HG02870 (cell line): Measurements from ENCODE around the gene RAP1A.
"Not testable (repeated sequence)": the region's sequence is repeated elsewhere in the genome, so short reads cannot be mapped to it uniquely, and the experiment has no call there.

Experiments used
- ATAC-seq: cut with Tn5 transposase; IDR thresholded peaks from one replicate; pipeline ENCODE4 v1.9.1; 2021; ENCODE audit warnings: mild to moderate bottlenecking, moderate library complexity; ENCODE audit not compliant: unreplicated experiment

Gene RAP1A

DNA sequence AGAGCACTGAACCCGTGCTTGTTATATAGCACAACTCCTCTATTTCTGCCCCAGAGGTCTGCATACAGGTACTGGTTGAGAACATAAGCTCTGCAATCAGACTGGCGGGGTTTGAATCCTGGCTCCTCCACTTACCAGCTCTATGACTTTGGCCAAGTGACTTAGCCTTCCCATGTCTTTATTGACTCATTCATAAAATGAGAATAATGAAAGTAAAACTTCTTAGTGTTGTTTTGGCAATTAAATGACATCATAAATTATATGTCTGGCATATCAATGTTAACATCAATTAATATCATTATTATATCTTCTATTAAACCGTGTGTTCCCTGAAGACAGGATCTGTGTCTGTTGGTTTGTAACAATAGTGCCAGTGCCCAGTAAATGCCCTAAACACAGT lies 115.3 kb downstream of the RAP1A start:
- no peak for ATAC-seq

DNA sequence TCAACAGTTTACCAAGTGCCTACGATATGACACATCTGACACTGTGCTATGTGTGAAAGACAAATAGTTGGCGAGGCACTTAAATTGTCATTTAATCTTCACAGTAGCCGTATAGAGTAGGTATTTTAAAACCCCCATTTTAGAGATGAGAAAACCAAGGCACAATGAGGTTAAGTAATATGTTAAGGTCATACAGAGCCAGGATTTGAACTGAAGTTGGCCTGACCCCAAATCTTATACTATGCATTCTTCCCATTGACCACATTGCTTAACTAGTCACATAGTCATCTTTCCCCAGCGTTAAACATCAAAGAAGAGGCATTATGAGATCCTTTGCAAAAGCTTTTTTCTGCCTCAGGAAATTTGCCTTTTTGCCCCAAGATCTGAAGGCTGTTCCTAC lies 115.7 kb downstream of the RAP1A start:
- no peak for ATAC-seq

DNA sequence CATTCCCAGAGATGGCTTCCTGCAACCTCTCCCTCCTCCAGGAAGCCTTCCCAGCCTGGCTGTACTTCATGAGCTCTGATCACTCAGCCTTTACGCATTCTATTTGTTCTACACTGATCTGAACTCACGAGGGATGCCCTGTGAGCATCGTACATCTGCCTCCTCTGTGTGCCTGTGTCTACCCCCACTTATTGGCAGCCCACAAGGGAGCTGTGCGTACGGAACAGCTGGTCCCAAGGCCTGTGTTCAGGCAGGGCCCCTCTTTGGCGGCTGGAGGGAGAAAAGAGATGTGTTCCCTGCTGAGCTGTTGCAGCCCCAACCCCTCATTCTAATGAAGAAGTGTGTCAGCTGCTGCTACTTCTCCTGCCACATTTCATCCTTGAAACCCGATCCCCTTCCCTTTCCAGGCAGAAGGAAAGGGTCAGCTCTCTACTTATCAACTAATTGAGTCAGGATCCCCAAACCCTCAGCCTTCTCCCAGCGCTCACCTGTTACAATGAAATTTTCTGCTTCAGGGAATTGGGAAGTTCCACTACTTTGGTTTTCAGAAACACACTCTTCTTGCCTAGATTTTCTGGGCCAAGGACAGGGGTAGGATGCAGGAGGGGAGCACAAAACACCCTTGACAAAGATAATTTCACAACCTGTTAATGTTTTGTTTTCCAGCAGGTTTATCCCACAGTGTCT lies 116.4 kb downstream of the RAP1A start:
- ATAC-seq: no peak

DNA sequence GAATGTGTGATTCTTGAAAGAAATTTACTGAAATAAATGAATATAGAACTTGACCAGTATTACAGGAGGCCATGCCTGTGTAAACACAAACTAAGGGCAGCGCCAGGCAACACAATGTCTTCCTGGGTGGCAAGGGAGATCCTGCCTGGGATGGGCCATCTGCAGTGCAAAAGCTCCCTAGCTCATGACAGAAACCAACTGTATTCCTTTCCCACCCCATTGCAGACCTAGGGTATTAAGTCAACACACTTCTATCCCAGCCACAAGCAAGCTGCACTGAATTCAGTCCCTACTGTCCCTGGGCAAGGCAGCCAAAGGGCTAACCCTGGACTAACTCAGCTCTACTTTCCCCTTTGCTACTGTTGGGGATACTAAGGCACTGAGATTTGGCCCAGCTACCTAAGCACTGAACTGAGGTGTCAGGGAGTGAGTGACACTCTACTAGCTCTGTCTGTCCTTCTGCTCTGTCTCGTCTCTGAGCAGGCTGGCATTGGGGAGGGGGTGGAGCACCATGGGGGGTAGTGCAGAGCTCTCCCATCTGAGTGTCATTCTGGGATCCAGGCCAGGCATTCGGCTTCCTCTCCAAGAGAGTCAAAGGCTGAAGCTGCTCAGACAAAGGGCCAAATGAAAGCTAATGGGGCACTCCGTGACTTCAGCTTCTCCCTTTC lies 117.1 kb downstream of the RAP1A start:
- ATAC-seq: no peak

DNA sequence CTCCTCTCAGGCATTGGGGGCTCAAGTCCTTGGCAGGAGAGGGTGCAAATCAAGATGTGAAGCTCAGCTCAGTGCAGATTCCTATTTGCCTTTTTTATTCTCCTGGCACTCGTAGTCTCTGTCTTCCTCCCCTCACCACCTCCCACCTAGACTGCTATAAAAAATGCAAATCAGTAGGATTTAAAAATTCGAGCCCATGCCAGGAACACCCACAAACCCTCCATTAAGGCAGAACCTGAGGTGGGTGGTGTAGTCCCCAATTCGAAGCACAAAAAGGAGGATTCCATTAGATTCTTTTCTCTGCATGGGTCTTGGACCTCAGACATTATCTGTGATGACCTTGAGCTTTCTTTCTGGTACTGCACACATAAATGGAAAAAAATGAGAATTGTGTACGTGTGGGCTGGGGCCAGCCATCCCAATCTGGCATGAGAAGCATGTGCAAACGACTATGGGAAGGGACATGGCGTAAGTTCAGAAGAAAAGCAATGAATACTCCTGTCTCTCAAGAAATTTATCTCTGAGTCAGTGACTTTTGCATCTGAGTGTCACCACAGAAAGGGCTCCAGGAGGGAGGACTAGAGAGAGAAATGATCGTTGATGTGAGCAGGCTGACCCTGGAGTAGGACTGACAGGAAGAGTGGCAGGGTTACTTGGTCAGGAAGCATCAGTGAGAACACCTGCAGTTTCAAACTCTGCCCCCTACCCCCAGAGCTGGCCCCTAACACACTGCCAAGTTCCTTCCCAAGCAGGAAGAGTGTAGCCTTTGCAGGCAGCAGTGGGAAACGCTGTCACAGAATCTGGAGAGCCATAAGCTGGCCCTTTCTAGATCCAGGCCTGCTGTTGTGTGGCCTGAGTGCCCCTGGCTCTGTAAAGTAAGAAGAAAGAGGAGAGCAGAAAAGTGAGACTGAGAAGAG lies 117.9 kb downstream of the RAP1A start:
- no peak for ATAC-seq

DNA sequence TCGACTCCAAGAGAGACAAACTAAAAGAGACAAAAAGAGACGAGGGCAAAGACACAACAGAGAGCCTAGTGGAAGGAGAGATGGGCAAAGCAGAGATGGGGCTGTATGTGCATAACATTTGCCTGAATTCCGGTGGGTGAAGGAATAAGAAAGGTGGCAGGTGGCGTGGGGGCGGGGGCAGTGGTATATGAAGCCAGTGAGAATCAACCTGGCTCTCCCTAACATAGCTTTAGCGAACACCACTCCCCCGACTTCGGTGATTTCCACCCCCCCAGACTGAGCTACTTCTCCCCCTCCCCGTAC lies 118.5 kb downstream of the RAP1A start:
- no peak for ATAC-seq

DNA sequence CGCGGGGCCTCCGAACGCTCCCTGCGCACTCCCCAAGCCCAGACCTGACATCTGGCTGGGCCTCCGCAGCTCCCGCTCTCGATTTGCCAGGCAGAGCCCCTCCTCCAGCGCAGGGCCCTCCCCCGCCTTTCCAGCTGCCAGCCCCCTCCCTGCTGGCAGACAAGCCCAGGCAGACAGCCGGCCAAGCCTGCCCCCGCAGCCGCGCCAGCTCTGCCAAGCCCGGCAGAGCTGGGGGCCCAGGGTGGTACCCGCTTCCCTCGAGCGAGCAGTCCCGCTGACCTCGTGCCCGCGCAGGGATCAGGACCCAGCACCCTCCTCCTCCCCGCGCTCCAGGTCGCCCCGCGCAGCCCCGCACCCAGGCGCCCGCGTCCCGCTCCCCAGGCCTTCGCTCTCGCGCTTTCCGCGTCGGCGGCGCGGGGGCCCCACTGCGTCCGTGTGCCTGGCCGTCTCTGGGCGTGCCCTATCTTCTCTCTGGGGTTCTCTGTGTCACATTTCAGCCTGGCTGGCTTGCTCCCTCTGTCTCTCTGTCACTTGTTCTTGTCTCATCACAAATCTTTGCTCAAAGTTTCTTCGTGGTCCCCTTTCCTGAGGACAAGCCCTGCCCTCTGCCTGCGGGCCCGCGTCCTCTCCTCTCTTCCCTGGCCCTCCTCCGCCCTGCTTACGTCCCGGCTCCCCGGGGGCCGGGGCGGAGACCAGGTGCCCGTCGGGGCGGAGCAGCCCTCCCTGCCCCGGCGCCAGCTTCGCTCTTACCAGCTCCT lies 119.0 kb downstream of the RAP1A start:
- peak; percentile 38 for ATAC-seq

DNA sequence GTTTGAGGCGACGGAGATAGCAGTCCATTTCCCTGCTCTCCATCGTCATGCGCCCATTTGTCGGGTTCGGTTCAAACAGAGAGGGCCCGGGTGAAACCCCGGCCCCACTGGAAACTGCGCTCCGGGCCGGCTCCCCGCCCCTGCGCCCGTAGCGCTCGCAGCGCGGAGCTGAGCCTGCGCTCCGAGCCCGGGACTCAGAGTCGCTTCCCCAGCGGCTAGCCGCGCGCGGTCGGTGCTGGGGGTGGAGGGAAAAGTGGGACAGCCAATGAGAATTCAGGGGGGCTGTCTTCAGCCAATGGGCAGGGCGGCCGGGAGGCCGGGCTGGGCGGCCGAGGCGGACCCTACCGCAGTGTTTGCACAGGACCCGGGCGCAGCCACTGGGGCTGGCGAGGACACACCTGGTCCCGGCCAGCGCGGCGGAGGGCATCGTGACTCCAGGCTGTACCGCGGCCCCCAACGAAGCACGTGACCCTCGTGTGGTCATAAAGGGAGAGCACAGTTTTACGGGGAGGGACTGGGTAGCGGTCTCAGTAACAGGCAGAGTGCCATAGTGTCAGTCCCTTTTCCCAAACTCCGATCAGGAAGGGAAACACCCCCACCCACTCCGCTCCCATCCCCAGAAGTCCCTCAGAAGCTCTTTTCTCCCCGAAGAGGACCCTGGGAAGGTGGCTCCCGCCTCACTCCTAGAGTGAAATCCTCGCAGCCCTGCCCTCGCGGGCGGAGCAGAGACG lies 119.8 kb downstream of the RAP1A start, which contains the start of gene INKA2:
Gene INKA2 (minus strand): TSS at position 202 of the 731 bp plus-strand sequence. CDS start 153 bp downstream, at position 49.
- peak; percentile 79 for ATAC-seq

DNA sequence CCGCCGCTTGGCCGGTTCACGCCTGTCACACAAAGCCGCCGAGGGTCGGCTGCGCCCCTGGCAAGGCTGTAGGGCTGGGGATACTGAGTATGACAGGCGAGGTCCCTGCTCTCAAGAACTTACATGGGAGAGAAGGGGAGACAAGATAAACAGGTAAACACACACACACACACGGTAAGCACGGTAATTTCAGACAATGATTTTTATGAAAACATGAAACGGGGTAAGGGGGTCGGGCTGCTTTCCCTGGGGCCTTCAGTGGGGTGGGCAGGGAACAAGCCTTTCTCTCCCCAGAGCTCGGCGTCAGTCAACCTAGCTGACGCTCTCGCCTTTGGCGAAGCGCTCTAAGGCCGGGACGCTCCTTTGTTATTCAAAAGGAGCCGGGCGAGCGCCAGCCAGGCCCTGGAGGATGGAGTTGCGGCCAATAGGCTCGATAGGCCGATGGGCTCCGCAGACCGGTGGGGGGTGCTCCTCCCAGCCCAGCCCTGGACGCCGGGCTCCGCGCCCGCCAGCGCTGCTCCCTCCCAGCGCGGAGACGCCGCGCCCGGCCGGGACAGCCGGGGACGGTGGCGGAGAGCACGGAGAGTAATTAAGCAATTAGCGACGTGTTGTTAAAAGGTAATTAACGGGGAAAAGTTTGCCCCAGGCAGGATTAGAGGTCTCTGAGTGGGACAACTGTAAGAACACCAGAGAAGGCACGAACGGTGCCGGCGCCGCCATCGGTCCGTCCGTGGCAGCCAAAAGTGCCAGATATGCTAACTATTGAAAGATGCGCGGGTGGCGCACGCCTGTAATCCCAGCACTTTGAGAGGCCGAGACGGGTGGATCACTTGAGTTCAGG lies 120.6 kb downstream of the RAP1A start:
- no peak for ATAC-seq

DNA sequence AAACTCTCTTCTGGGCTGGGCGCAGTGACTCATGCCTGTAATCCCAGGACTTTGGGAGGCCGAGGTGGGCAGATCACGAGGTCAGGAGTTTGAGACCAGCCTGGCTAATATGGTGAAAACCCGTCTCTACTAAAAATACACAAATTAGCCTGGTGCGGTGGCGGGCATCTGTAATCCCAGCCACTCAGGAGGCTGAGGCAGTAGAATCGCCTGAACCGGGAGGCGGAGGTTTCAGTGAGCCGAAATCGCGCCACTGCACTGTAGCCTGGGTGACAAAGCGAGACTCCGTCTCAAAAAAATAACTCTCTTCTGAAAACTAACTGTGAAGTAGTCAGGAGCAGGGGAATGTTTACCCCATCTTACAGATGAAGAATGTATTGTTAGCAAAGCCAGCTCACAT lies 122.7 kb downstream of the RAP1A start:
- ATAC-seq: not testable (repeated sequence)

DNA sequence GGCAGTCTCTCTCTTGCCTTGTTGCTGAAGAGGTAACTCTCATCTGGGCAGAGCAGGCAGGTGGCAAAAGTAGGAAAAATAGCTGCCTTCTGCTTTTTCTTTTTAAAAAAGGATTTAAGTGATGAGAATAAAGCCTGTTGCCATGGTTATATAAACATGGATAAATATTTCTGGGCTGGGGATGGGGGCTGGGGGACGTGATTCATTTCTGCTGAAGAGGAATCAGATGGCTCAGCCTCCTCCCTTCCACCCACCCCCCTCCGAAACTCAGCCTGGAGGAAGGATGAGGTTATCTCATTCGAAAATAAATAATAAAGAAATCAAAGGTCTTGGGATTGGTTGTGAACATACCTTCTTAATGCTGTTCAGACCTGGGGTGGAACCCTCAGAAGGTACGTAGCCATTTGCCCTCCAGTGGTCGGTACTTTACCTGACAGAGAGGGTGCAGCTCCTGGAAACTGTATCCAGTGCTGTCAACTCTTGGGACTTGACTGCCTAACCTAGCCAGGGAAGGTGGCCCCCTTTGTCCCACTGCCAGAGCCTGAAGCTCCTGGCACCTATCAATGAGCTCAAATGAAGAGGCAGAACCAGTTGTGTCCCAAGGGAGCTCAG lies 123.5 kb downstream of the RAP1A start:
- no peak for ATAC-seq

DNA sequence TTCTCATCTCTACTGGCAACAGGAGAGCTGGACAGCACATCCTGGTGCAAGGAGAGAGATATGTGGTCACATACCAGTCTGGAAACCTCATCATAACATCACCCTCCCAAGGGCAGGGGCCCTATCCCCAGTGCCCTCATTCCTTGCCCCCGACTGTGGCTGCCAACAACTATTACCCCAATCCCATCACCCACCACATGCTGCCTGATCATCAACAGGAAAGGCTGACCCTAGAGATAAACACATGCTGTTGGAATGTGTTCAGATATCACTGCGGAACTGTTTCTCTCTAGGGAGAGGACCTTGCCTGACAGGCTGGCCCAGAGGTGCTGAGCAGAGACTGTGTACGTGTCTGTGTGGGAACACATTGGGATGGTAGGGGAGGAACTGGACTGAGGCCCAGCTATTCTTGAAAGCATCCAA lies 124.1 kb downstream of the RAP1A start:
- no peak for ATAC-seq

DNA sequence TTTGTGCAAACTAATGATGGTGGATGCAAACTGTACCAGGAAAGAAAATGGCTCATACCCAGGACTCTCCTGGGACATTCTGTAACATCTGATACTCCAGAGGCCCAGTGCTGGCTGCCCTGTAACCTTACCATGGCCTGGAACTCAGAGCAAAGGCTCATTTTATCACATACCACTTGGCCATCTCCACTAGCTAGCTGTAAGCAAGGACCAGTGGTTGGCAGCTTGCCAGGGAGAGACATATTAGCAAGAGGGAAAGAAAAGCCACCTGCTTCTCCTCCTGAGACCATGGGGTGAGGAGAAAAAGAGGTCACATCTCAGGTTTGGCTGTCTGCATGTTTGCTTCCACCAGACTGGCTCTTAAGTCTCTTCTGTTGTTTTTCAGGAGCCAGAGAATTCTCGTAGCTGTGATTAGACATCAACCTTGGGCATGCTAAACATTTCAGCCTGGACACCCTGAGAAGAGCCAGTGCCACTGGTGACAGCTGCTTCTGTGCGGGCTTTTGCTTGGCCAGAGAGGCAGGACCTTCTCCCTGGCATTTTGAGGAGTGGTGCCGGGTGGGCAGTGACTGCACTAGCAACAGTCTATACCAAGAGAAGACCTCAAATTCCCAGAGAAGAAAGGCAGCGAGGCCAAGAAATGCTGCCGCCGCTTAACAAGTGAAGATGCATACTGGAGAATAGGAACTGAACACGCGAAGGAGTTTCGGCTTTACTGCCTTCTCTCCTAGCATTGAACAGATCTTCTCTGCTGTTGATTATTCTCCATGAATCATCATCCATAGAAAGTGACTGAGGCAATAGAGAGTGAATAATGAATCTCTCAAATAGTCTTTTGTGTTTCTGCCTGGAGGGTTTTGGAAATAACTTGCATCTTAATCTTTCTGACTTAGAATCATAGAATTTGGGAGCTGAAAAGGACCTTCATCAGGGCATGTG lies 126.4 kb downstream of the RAP1A start:
- no peak for ATAC-seq

DNA sequence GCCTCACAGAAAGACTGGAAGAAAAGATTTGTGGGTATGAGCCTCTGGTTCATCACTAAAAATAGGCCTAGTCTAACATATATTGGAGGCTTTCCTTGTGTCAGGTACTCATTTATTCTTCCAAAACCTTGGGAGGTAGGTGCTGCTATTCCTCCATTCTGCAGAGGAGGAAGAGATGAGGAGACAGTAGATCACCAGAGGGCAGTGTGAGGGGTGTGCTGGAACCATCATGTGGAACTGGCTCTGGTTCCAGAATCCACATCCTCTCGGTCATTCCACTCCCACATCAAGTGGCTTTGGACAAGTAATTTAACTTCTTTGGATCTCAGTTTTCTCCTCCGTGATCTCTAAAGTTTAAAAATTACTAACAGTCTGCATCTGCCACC lies 127.0 kb downstream of the RAP1A start:
- ATAC-seq: no peak

DNA sequence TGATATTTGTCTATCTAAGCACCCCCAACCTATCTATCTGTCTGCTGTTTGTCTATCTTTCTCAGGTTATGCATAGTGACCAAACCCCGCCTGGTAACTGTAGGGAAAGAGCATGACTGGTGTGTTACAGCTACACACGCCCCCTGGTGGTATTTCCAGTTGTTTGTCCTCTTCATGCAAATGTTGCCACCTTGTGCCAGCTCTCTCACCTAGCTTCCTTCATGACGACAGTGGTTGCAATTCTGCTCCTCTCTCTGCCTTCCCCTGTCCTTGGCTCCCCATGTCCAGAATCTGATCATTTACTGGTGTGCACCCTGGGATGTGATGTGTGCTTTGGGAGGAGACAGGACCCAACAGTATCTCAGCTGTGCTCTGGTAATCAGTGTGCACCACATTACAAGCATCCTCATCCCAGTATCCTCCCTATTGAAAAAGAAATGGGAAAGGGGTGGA lies 127.7 kb downstream of the RAP1A start:
- ATAC-seq: no peak

DNA sequence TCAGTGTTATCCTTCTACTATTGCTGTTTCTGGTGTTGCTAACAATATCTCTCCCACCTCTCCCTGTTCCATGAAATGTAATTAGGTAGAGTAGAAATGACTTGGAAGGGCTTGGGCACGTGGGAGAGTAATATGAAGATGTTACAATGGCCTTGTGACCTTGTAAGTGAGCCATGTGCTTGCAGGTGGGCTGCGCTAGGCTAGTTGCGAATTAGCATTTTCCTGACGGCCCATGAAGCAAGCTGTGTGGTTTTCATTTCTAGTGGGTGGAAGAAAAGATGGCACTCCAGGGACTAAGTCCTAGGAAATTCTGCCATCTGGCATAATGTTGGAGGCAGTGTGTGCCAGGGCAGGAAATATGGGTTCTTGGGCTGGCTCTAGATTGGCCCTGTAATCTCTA lies 128.4 kb downstream of the RAP1A start:
- ATAC-seq: no peak

DNA sequence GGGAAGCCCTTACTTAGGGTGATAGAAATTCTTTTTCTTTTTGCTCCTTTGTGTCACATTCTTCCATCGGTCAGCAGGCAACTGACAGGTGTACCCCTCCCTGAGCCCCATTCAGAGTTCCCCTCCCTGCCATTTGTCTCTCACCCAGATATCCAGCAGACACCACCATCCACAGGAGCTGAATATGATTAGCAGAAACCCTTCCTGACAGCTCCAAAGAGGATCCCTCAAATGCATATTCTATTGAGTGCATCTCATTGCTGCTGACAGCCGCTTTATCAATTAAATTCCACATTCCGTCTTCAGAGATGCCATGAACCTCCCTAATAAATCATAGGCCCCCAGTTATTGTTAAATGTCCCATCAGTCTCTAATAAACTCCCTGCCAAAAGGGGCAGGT lies 130.0 kb downstream of the RAP1A start:
- ATAC-seq: no peak

DNA sequence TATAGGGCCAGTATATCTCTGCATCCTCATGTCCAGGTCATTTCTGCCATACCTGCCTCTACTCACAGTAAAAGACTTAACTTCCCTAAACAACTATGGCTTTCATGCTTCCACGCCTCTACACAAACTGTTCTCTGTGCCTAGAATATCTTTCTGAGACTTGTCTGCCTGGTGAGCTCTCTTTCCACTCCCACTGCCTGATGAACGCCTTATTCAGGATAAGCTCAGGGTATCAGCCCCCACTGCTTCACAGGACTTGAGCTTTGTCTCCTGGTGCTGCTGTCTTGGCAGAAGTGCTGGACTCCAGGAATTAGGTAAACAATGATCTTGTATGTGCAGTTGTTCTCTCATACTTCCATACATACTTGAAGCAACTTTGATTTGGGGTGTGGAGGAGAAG lies 131.3 kb downstream of the RAP1A start:
- no peak for ATAC-seq
